Kidney (tissue), 14 donors: Measurements from ENCODE around the gene GPX4. TPM values are rescaled to one million over a fixed set of nuclear protein-coding genes. Genes with fewer than 3 reads are reported as not detected.

ENCODE experiments used
- DNase-seq, 5 donors: peaks; one replicate each; pipeline ENCODE4 v3.0.0-alpha.2; 2013 to 2020
- FAIRE-seq: peaks from 2 replicates; lab custom pipeline; 2012; peaks lifted over from hg19 to GRCh38; lab: Jason Lieb, UNC
- H3K27ac ChIP-seq, 2 donors: one replicate each; pipeline ENCODE4 v1.7.0; 2013; ENCODE audit warnings: low read depth in 2 of 2, low read length in 2 of 2, inconsistent platforms in 1 of 2
- H3K27me3 ChIP-seq: one replicate; pipeline ENCODE4 v1.7.1; 2013; ENCODE audit warnings: low read length, inconsistent platforms; ENCODE audit not compliant: control insufficient read depth, insufficient read depth
- H3K36me3 ChIP-seq, 3 donors: one replicate each; pipeline versions ENCODE4 v1.7.0 to v1.7.1; 2013; ENCODE audit warnings: low read length in 3 of 3, control low read depth in 1 of 3, inconsistent platforms in 1 of 3; ENCODE audit not compliant: insufficient read depth in 3 of 3, control insufficient read depth in 2 of 3
- H3K4me1 ChIP-seq, 3 donors: one replicate each; pipeline versions ENCODE4 v1.7.0 to v1.7.1; 2013; ENCODE audit warnings: low read length in 3 of 3, inconsistent platforms in 1 of 3, low read depth in 1 of 3; ENCODE audit not compliant: control insufficient read depth in 2 of 3, insufficient read depth in 2 of 3
- H3K4me3 ChIP-seq, 3 donors: one replicate each; pipeline versions ENCODE4 v1.7.0 to v1.8.1; 2013; ENCODE audit warnings: low read length in 3 of 3, control low read depth in 1 of 3, inconsistent platforms in 1 of 3
- H3K9ac ChIP-seq, 3 donors: one replicate each; pipeline versions ENCODE4 v1.7.0 to v1.7.1; 2013; ENCODE audit warnings: low read length in 3 of 3, control low read depth in 1 of 3, inconsistent platforms in 1 of 3
- H3K9me3 ChIP-seq, 3 donors: one replicate each; pipeline versions ENCODE4 v1.7.0 to v1.7.1; 2013; ENCODE audit warnings: low read length in 3 of 3, control low read depth in 1 of 3, inconsistent platforms in 1 of 3; ENCODE audit not compliant: control insufficient read depth in 2 of 3, insufficient read depth in 1 of 3
- CTCF ChIP-seq: IDR thresholded peaks from 3 replicates; pipeline ENCODE4 v1.5.1; 2012; ENCODE audit warnings: mild to moderate bottlenecking, moderate library complexity, borderline replicate concordance; ENCODE audit not compliant: insufficient read depth; ENCODE audit errors: extremely low read depth
- intact Hi-C: fragments of 100-400 bp; cut with DNase I; formaldehyde crosslinking; loops from one replicate; pipeline ENCODE4 v1.11.1; 2022
- polyA plus RNA-seq: library from polyadenylated mRNA; stranded (reverse); fragments of 350-450 nt; fragmentation: Illumina TruSeq; extraction: RNeasy Lipid Tissue Mini Kit (QIAGEN cat#74804); gene quantifications from one replicate; pipeline ENCODE4 v1.2.3, GENCODE V29; 2014; ENCODE audit warnings: low read depth, low replicate concordance; ENCODE audit not compliant: insufficient read depth
- total RNA-seq: library from RNA; stranded (reverse); fragmentation: NEBNext Ultra II Directional; extraction: Animal tissue kit (Norgen Biotek cat#: 25700); gene quantifications from one replicate; pipeline ENCODE4 v1.2.1, GENCODE V29; 2021
- donor health status: control.
- donor health status: control.
- donor health status: control.
- donor health status: control.
- donor health status: control.
- donor health status: DM: yes; HTN: yes; CAD: no.
- donor health status: Normal renal cell carcinoma (clear cell type).

GPX4 gene
- total and polyA plus RNA-seq, 2 donors from 2014 or later: 268 to 966 TPM

DNA sequence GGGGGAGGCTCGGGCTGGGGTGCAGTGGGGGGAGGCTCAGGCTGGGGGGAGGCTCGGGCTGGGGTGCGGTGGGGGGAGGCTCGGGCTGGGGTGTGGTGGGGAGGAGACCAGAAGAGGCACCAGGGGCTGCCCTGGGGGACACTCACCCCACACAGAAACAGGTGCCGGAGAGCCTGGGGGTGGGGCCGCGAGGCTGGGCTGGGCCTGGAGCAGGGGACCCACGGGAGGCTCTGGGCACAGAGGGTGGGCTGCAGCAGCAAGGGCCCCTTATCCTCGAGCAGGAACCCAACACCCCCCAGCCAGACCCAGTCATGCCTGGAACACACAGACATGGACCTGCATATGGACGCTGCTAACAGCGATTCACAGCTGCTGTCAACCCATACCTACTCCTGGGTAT is 34.3 kb downstream of the GPX4 start:
- FAIRE-seq (no peak), DNase-seq (no peak)
- H3K4me3 ChIP-seq: no peak overlapping the region
- peaks cover 0 to 12% (median 0%) of the 10 kb centered on the region in 3 donors for H3K4me1 ChIP-seq
- H3K27ac ChIP-seq: no peak overlapping the region
- no peaks in the 10 kb centered on the region for H3K27me3 ChIP-seq
- TF ChIP-seq CTCF: no peak
- no peak overlapping the region for H3K9ac ChIP-seq
- intact Hi-C loops: no loop called here
- no peaks in the 10 kb centered on the region for H3K9me3 ChIP-seq
- peaks cover 0 to 3% (median 2%) of the 10 kb centered on the region in 3 donors for H3K36me3 ChIP-seq

DNA sequence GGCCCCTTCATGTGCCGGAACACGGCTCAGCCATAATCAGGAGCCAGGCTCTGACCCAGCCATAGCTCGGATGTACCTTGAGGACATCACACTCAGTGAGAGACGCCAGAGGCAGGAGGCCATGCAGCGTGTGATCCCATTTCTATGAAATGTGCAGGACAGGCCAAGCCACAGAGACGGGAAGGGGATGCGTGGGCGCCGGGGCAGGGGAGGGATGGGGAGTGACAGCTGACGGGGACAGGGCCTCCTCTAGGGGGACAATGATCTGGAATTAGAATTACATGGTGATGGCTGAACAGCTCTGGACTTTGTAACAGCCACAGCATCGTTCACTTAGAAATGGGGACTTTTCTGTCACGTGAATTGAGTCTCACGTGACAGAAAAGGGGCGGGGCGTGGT is 35.3 kb downstream of the GPX4 start:
- Histone ChIP-seq H3K27me3 (no peaks in the 10 kb centered on the region), H3K9ac (no peak overlapping the region), H3K4me3 (no peak overlapping the region), H3K27ac (no peak overlapping the region), H3K4me1 (peaks cover 0 to 5% (median 0%) of the 10 kb centered on the region in 3 donors), H3K36me3 (peaks cover 0 to 3% (median 2%) of the 10 kb centered on the region in 3 donors), H3K9me3 (no peaks in the 10 kb centered on the region)
- intact Hi-C loops: no loop called here
- no peak for TF ChIP-seq CTCF
- DNase-seq: no peak
- no peak for FAIRE-seq

GRCh38 chr19:1140272-1141027 is 36.7 kb downstream of the GPX4 start:
- Histone ChIP-seq H3K36me3 (peaks cover 0 to 3% (median 2%) of the 10 kb centered on the region in 3 donors), H3K9ac (no peak overlapping the region), H3K4me3 (no peak overlapping the region), H3K27me3 (no peaks in the 10 kb centered on the region), H3K27ac (no peak overlapping the region), H3K4me1 (peaks cover 0 to 3% (median 0%) of the 10 kb centered on the region in 3 donors), H3K9me3 (no peaks in the 10 kb centered on the region)
- FAIRE-seq (no peak), DNase-seq (no peak)
- intact Hi-C loops: no loop called here
- TF ChIP-seq CTCF: no peak
